Measurements from ENCODE around the gene EPN3.

DNA sequence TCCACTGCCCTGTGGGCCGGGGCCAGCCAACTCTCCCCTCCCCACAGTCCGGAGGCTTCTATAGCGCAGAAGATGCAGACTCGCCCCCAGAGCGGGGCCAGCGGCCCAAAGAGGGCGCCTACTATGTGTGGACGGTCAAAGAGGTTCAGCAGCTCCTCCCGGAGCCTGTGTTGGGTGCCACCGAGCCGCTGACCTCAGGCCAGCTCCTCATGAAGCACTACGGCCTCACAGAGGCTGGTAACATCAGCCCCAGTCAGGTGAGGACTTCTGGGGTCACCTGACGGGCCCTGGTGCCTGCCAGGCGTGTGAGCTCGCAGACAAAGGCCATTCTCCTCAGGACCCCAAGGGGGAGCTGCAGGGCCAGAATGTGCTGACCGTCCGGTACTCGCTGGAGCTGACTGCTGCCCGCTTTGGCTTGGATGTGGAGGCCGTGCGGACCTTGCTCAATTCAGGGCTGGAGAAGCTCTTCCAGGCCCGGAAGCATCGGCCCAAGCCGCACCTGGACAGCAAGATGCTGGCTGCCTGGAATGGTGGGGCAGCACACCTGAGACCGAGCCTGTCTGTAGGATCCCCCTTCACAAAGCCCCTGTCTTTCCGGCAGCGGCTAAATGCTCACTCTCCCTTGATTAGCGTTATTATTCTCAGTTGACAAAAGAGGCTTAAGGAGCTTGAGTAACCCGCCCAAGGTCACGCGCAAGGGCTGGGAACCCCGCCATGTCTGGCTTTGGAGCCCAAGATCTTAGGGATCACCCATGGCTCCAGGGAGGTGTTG lies 18.3 kb downstream of the EPN3 start:
- TF ChIP-seq, protein P1, sequence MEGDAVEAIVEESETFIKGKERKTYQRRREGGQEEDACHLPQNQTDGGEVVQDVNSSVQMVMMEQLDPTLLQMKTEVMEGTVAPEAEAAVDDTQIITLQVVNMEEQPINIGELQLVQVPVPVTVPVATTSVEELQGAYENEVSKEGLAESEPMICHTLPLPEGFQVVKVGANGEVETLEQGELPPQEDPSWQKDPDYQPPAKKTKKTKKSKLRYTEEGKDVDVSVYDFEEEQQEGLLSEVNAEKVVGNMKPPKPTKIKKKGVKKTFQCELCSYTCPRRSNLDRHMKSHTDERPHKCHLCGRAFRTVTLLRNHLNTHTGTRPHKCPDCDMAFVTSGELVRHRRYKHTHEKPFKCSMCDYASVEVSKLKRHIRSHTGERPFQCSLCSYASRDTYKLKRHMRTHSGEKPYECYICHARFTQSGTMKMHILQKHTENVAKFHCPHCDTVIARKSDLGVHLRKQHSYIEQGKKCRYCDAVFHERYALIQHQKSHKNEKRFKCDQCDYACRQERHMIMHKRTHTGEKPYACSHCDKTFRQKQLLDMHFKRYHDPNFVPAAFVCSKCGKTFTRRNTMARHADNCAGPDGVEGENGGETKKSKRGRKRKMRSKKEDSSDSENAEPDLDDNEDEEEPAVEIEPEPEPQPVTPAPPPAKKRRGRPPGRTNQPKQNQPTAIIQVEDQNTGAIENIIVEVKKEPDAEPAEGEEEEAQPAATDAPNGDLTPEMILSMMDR (IDR thresholded peaks at IDR 0.05) = peak in 5 of 6 experiments; percentile 22 to 74 (median 65)
- TF ChIP-seq POLR2A (IDR thresholded peaks at IDR 0.05) = no peak
